DND-41 (cell line): ENCODE results near the gene INPP5B.

ENCODE experiments used
- ATAC-seq: fragments of 200-7000 bp; cut with Tn5 transposase; 3 replicates; pipeline ENCODE4 v1.9.1; 2021; ENCODE audit warnings: low read depth; ENCODE audit not compliant: insufficient read depth
- DNase-seq: peaks from one replicate; pipeline ENCODE4 v3.0.0-alpha.2; 2020
- H2AFZ ChIP-seq: 2 replicates; pipeline ENCODE4 v1.6.0; 2012; ENCODE audit warnings: low read depth, low read length
- H3K27ac ChIP-seq: 2 replicates; pipeline ENCODE4 v1.5.1; 2012; ENCODE audit warnings: low read length, inconsistent platforms
- H3K27me3 ChIP-seq: fragments of 200-600 bp; sonication (generic); 2 replicates; pipeline ENCODE4 v1.6.0; 2012; ENCODE audit warnings: low read length, mild to moderate bottlenecking, inconsistent platforms; ENCODE audit not compliant: insufficient read depth, poor library complexity
- H3K36me3 ChIP-seq: 2 replicates; pipeline ENCODE4 v1.5.1; 2012; ENCODE audit warnings: low read length, inconsistent platforms; ENCODE audit not compliant: insufficient read depth
- H3K4me1 ChIP-seq: 2 replicates; pipeline ENCODE4 v1.5.1; 2012; ENCODE audit warnings: mild to moderate bottlenecking, low read length; ENCODE audit not compliant: insufficient read depth
- H3K4me2 ChIP-seq: 2 replicates; pipeline ENCODE4 v1.6.0; 2012; ENCODE audit warnings: mild to moderate bottlenecking, moderate library complexity, low read length, inconsistent platforms; ENCODE audit not compliant: insufficient read depth
- H3K4me3 ChIP-seq, 2 experiments: fragments of 200-600 bp in 1 of 2; shearing (Covaris generic) in 1 of 2; 2 replicates each; pipeline ENCODE4 v1.5.1; 2012 to 2016; ENCODE audit warnings: inconsistent platforms in 2 of 2, low read length in 2 of 2, mild to moderate bottlenecking in 2 of 2, low read depth in 1 of 2, moderate library complexity in 1 of 2
- H3K79me2 ChIP-seq: 2 replicates; pipeline ENCODE4 v1.6.0; 2012; ENCODE audit warnings: low read length, inconsistent platforms; ENCODE audit not compliant: insufficient read depth
- H3K9ac ChIP-seq: 2 replicates; pipeline ENCODE4 v1.6.0; 2012; ENCODE audit warnings: low read depth, mild to moderate bottlenecking, inconsistent platforms, low read length, moderate library complexity
- H3K9me3 ChIP-seq: 2 replicates; pipeline ENCODE4 v1.5.1; 2012; ENCODE audit warnings: low read length, moderate library complexity, mild to moderate bottlenecking, inconsistent platforms; ENCODE audit not compliant: insufficient read depth, severe bottlenecking
- H4K20me1 ChIP-seq: 2 replicates; pipeline ENCODE4 v1.6.0; 2012; ENCODE audit warnings: low read length; ENCODE audit not compliant: insufficient read depth
- EZH2 ChIP-seq: IDR thresholded peaks from 3 replicates; pipeline ENCODE4 v1.6.1; 2012; ENCODE audit warnings: borderline replicate concordance, low read depth, mild to moderate bottlenecking, moderate library complexity, low read length, inconsistent platforms; ENCODE audit not compliant: severe bottlenecking
- TF ChIP-seq, protein P1 (sequence below): IDR thresholded peaks from 2 replicates; pipeline ENCODE4 v1.5.1; 2012; ENCODE audit warnings: borderline replicate concordance, low read length, moderate library complexity, mild to moderate bottlenecking; ENCODE audit not compliant: poor library complexity, severe bottlenecking; ENCODE audit errors: extremely low read depth

Gene INPP5B

DNA sequence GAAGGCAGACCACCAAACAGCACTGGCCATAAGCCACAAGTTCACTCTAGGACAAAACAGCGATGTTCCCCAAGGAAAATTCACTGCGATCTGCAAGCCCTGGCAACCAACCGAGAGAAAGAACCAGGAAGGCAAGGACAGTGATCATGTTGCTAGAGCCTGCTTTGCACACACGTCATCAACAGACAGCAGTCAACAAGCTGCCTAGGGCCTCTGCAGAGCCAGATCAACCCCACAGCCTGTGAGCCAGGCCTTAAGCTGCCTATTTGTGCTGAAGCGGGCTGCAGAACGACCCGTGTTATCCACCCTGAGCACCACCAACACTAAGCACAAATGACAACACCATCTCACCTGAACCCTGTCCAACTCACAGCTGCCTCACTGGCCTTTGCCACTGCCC, 132.6 kb downstream of the INPP5B start:
- Histone ChIP-seq H2AFZ (no peak overlapping the region), H3K9ac (no peak overlapping the region), H3K4me3 (no peak overlapping the region), H3K79me2 (no peaks in the 10 kb centered on the region; the same call in 1 of the 2 replicates), H4K20me1 (no peaks in the 10 kb centered on the region; the same call in 1 of the 2 replicates), H3K4me1 (peaks cover 5% of the 10 kb centered on the region), H3K4me2 (no peak overlapping the region), H3K27me3 (no peaks in the 10 kb centered on the region), H3K36me3 (peaks cover 48% of the 10 kb centered on the region), H3K27ac (no peak overlapping the region), H3K9me3 (no peaks in the 10 kb centered on the region)
- ATAC-seq (no peak), DNase-seq (no peak)
- no peak for TF ChIP-seq EZH2
- TF ChIP-seq, protein P1, sequence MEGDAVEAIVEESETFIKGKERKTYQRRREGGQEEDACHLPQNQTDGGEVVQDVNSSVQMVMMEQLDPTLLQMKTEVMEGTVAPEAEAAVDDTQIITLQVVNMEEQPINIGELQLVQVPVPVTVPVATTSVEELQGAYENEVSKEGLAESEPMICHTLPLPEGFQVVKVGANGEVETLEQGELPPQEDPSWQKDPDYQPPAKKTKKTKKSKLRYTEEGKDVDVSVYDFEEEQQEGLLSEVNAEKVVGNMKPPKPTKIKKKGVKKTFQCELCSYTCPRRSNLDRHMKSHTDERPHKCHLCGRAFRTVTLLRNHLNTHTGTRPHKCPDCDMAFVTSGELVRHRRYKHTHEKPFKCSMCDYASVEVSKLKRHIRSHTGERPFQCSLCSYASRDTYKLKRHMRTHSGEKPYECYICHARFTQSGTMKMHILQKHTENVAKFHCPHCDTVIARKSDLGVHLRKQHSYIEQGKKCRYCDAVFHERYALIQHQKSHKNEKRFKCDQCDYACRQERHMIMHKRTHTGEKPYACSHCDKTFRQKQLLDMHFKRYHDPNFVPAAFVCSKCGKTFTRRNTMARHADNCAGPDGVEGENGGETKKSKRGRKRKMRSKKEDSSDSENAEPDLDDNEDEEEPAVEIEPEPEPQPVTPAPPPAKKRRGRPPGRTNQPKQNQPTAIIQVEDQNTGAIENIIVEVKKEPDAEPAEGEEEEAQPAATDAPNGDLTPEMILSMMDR, result no peak

DNA sequence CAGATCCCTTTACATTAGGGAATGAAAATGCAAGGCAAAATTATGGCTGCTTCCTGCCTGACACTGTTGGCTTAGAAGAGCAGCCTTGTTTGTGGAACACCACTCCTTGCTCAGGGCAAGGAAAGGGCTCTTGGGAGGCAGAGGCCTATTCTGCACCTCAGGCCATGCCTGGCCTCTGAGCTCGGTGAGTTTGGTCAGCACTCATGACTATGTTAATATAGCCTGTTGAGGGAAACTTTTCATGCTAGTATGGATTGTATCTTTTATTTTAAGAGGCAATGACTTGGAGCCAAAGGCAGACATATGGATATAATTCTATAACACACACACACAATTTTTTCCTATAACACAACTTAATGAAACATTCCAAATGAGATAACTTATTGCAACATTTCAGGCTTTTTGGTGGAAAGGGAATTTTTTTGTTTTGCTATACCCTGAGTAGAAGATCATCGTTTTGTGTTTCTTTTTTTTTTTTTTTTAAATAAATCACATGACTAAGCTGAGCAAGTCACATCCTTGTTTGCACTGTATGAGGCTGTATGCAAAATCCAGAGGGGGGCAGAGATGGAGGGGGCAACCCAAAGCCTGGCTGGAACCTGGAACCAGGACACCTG, 133.2 kb downstream of the INPP5B start:
- H3K27ac ChIP-seq, result no peak overlapping the region
- no peaks in the 10 kb centered on the region for H3K9me3 ChIP-seq

DNA sequence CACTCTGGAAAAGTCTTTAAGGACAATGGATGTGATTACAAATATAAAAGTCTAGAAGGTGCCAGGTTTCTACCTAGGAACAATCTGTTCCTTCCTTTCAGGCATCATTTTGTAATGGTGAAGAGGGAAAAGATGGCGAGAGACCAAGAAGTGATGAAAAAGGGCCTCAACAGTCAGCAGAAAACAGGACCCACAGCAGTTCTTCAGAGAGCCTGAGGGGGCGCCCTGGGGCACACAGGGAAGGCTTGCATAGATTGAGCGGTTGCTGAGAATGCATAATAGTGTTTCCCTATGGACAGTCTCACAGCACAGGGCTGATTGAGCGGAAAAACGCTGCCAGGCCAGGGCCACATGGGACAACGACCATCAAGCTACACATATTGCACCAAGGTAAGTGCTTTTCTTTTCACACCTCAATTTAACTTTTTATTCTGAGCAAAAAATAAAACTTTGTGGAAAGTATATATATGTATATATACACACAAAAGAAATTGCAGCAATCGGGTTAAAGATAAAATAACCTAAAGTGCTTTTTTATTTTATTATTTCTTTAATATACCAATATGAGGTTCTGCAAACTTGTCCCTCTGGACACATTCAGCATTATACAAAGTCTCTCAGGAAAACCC, 135.7 kb downstream of the INPP5B start:
- no peak overlapping the region for H3K4me2 ChIP-seq
- H4K20me1 ChIP-seq, result peaks cover 16% of the 10 kb centered on the region
- H3K4me1 ChIP-seq, result peaks cover 23% of the 10 kb centered on the region
- no peaks in the 10 kb centered on the region for H3K27me3 ChIP-seq
- DNase-seq (peak; percentile 67), ATAC-seq (peak; percentile 40)
- H3K27ac ChIP-seq, result no peak overlapping the region
- H3K4me3 ChIP-seq, result no peak overlapping the region
- no peaks in the 10 kb centered on the region for H3K9me3 ChIP-seq
- no peak for TF ChIP-seq EZH2
- TF ChIP-seq, protein P1, result peak; percentile 86
- H3K79me2 ChIP-seq, result peaks cover 21% of the 10 kb centered on the region
- no peak overlapping the region for H2AFZ ChIP-seq
- H3K9ac ChIP-seq, result no peak overlapping the region
- H3K36me3 ChIP-seq, result peaks cover 48% of the 10 kb centered on the region

More for the DNA sequence above, 133.2 kb downstream of the INPP5B start:
- Histone ChIP-seq H2AFZ (no peak overlapping the region), H3K4me3 (no peak overlapping the region), H4K20me1 (no peaks in the 10 kb centered on the region; the same call in 1 of the 2 replicates), H3K79me2 (no peaks in the 10 kb centered on the region; the same call in 1 of the 2 replicates), H3K9ac (no peak overlapping the region), H3K27me3 (no peaks in the 10 kb centered on the region), H3K4me2 (no peak overlapping the region), H3K4me1 (peaks cover 11% of the 10 kb centered on the region), H3K36me3 (peaks cover 43% of the 10 kb centered on the region)
- DNase-seq, result no peak
- no peak for ATAC-seq
- TF ChIP-seq, protein P1, result no peak
- no peak for TF ChIP-seq EZH2
